ENCODE data around the gene RASA3.

RASA3 gene

GRCh38 chr13:113939944-113940297 is 192.5 kb downstream of the RASA3 start:
- DNase-seq: no peak

GRCh38 chr13:113939129-113939943 is 193.1 kb downstream of the RASA3 start:
- no peak for DNase-seq

DNA sequence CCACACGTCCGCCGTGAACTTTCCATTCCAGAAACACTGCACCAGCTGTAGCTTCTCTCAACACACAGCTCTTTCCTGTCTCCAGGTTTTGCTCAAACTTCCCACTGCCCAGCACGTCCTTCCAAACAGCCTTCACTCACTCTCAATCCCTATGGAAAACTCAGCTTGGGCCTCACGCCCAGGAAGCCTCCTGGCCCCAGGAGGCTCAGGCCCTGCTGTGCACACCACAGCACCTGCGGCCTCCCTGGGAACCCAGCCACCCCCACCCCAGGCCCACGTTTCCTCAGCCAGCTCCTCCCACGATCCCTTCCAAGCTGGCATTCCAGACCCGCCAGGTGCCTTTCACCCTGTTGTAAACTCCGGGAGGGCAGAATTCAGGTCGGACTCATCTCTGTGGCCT is 193.7 kb downstream of the RASA3 start:
- DNase-seq: no peak

- no peak for DNase-seq
Measured at GRCh38 chr13:113938246-113938645, 194.2 kb downstream of the RASA3 start.

DNA sequence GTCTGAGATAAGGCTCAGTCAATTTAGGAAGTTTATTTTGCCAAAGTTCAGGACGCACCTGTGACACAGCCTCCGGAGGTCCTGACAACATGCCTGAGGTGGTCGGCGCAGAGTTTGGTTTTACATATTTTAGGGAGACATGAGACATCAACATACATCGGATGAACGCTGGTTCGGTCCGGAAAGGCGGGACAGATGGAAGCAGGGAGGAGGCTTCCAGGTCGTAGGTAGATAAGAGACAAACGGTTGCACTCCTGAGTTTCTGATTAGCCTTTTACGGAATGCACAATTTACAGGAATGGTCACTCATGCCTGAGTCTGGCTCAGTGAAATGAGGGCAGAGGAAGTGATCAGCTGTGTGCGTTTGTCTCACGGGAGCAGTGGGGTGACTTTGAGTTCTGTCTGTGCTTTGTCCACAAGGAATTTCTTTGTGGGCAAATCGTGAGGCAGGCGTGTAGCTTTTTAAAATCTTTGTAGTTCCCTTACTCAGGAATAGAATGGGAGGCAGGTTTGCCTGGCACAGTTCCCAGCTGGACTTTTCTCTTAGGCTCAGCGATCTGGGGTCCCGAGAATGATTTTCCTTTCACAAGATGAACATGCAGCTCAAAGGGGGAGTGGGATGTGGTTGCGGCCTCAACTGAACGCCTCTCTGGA is 194.8 kb downstream of the RASA3 start:
- DNase-seq: no peak

GRCh38 chr13:113937073-113937472 is 195.3 kb downstream of the RASA3 start:
- DNase-seq: no peak

GRCh38 chr13:113936166-113936965 is 196.1 kb downstream of the RASA3 start:
- DNase-seq: no peak

DNA sequence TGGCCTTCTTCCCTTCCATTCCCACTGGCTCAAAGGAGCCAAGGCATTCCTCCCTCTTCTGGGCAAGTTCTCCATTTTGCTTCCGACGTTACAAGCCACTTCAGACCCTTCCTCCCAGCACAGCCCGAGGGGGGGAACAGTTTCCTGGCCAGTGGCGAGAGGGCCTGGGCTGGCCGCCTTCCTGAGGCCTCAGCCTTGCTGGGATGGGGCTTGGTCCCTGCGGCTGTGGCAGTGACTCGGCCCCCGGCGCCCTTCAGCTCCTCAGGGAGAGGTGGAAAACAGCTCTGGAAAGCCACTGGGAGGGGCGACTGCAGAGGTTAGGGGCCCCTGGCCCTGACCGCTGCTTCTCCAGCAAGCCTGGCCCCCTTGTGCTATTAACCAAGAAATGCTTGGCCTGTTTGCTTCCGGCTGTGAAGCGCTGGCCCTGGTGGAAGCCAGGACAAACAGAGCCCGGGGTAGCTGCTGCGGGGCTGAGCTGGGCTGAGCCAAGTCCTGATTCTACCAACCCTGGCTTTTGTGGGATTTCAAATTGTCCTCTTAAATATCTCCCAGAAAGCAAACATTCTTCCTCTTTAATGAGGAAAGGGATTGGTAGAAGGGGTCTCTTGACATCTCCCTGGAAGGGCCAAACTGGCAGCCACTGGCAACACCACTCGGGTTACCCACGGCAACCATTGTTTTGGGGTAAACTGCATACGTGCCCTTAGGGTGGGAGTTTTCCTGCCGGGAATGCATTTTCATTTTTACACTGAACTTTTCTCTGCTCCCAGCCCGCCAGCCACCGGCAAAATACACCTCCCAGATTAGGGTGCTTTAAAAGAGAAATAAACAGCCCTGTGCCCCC is 197.2 kb downstream of the RASA3 start:
- no peak for DNase-seq

DNA sequence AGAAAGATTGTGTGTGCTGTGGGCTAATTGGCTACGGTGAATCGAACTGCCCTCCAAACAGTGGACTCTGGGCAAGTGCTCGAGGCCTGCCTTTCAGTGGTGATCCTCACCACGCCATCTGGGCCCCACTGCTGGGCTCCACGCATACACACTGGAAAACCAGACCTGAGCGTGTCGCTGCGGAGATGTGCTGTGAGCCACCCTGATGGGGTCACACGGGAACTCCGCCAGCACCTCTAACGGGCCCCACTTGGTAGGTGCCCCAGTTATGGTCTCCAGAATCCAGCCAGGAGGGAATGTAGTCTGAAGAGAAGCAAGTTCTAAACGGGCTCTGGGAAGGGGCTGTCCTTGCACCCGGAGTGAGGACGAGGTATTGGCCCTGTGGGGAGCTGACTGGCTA is 197.8 kb downstream of the RASA3 start:
- no peak for DNase-seq

DNA sequence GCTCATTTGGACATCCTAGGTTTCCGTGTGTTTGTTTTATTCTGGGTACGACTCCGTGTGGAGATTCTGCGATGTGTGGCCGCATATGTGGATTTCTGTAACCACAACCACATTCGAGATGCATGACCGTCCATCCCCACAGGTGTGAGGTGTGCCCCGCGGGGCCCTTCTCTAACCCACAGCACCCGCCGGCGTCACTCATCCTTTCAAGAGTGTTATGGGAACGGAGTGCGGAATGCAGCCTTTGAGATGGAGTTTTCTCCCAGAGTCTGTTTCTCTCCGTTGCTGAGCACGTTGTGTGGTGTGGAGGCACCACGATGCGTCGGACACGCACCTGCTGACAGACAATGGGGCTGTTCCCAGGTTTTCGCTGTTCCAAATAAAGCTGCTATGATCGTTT is 198.5 kb downstream of the RASA3 start:
- no peak for DNase-seq

DNA sequence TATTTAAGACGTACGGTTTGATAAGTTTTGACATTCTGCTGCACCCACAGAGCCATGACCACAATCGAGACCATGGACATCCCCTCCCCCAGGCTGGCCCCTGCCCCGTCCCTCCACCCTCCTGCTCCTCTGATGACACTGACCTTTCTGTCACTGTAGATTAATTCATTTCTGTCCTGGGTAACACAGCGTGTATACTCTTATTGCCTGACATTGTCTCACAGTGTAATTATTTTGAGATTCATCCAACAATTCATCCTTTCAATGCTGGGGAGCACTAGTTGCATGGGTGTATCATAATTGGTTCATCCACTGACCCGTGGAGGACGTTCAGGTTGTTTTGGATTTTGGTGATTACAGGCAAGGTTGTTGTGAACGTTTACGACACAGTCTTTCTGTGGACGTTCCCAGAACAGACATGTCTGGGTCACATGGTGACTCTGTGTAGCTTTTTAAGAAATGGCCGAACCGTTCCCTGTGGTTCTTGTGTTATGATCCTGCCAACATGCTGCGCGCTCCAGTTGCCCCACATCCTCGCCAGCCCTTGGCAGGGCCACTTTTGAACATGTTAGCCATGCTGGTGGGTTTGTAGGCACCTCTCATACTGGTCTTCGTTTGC is 200.5 kb downstream of the RASA3 start:
- no peak for DNase-seq

GRCh38 chr13:113930671-113931637 is 201.5 kb downstream of the RASA3 start:
- DNase-seq: no peak

DNA sequence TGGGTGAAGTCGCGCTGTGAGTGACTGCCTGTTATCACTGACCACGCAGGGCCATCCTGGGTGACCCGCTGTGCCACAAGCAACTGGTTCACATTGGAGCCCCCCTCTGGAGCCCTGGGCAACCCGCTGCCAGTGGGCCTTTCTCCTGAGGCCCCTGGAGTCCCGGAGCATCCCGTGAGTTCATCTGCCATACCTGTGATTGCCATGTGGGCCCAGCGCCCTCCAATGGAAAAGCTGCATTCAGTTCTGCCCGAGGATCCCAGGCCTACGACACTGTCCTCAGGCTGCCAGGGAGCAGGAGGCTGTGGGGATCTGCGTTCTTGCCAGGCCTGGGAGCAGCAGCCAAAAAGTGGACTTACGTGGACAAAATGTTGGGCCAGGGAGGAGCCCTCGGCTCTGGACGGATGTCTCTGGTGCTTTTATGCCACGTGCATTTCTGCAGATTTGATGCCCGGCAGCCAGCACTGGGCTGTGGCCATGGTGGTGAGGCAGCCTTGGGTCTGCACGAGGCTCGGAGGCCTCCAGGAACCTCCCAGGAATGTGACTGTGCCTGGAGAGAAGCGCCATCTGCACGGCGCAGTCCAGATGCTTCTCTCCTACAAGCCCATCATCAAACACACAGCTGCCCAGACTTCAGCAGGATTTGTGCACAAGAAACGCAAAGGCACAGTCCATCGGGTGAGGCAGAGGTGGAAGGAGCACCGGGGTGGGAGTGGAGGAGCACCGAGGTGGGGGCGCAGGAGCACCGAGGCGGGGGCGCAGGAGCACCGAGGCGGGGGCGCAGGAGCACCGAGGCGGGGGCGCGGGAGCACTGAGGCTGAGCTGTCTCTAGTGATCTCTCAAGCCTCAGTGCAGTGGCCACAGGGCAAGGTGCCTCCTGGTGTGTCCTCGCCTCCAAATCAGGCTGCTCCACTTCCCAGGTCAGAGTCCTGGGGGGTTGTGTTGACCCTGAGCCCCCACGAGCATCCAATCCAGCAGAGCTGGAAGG is 202.5 kb downstream of the RASA3 start:
- DNase-seq: no peak

GRCh38 chr13:113928685-113929627 is 203.5 kb downstream of the RASA3 start:
- DNase-seq: no peak
